ENCODE measurements around the gene ZNF516.

The ZNF516 gene

GRCh38 chr18:76514573-76514972 is 19.5 kb upstream of the ZNF516 start:
- DNase-seq (ENCODE audit: low read depth in 1 of 2, low spot score in 1 of 2): no peak

- no peak for DNase-seq (ENCODE audit: low read depth in 1 of 2, low spot score in 1 of 2)
Measured at GRCh38 chr18:76507830-76508385, 12.9 kb upstream of the ZNF516 start.

- DNase-seq (ENCODE audit: low read depth in 1 of 2, low spot score in 1 of 2): no peak
Measured at GRCh38 chr18:76506974-76507764, 12.1 kb upstream of the ZNF516 start.

GRCh38 chr18:76506395-76506794 is 11.4 kb upstream of the ZNF516 start:
- no peak for DNase-seq (ENCODE audit: low read depth in 1 of 2, low spot score in 1 of 2)

GRCh38 chr18:76505614-76506013 is 10.6 kb upstream of the ZNF516 start:
- DNase-seq (ENCODE audit: low read depth in 1 of 2, low spot score in 1 of 2): no peak

- no peak for DNase-seq (ENCODE audit: low read depth in 1 of 2, low spot score in 1 of 2)
Measured at GRCh38 chr18:76504749-76505148, 9.7 kb upstream of the ZNF516 start.

- no peak for DNase-seq (ENCODE audit: low read depth in 1 of 2, low spot score in 1 of 2)
Measured at GRCh38 chr18:76503649-76504386, 8.8 kb upstream of the ZNF516 start.

GRCh38 chr18:76502551-76502950 is 7.5 kb upstream of the ZNF516 start:
- DNase-seq (ENCODE audit: low read depth in 1 of 2, low spot score in 1 of 2): no peak

GRCh38 chr18:76499637-76500340 is 4.7 kb upstream of the ZNF516 start:
- DNase-seq (ENCODE audit: low read depth in 1 of 2, low spot score in 1 of 2): no peak

- no peak for DNase-seq (ENCODE audit: low read depth in 1 of 2, low spot score in 1 of 2)
Measured at GRCh38 chr18:76499021-76499420, 4.0 kb upstream of the ZNF516 start.

GRCh38 chr18:76498064-76498463 is 3.0 kb upstream of the ZNF516 start:
- DNase-seq (ENCODE audit: low read depth in 1 of 2, low spot score in 1 of 2): no peak

- no peak for DNase-seq (ENCODE audit: low read depth in 1 of 2, low spot score in 1 of 2)
Measured at GRCh38 chr18:76497021-76497420, 2.0 kb upstream of the ZNF516 start.

- DNase-seq (ENCODE audit: low read depth in 1 of 2, low spot score in 1 of 2): no peak
Measured at GRCh38 chr18:76496194-76496890, 1.3 kb upstream of the ZNF516 start.

GRCh38 chr18:76495435-76496193 is 572 bp upstream of the ZNF516 start:
- DNase-seq (ENCODE audit: low read depth in 1 of 2, low spot score in 1 of 2): no peak

GRCh38 chr18:76494231-76495005 is 624 bp downstream of the ZNF516 start:
- DNase-seq (ENCODE audit: low read depth in 1 of 2, low spot score in 1 of 2): no peak

- no peak for DNase-seq (ENCODE audit: low read depth in 1 of 2, low spot score in 1 of 2)
Measured at GRCh38 chr18:76493213-76494161, 1.6 kb downstream of the ZNF516 start.

- peak; percentile 86 to 92 for DNase-seq (ENCODE audit: low read depth in 1 of 2, low spot score in 1 of 2)
Measured at GRCh38 chr18:76492669-76493212, 2.3 kb downstream of the ZNF516 start.
